DND-41 (cell line): ENCODE results near the gene NHLRC2.

Source experiments
- EZH2 ChIP-seq: IDR thresholded peaks from 3 replicates; pipeline ENCODE4 v1.6.1; 2012; ENCODE audit warnings: borderline replicate concordance, low read depth, mild to moderate bottlenecking, moderate library complexity, low read length, inconsistent platforms; ENCODE audit not compliant: severe bottlenecking
- TF ChIP-seq, protein P1 (sequence below): IDR thresholded peaks from 2 replicates; pipeline ENCODE4 v1.5.1; 2012; ENCODE audit warnings: borderline replicate concordance, low read length, moderate library complexity, mild to moderate bottlenecking; ENCODE audit not compliant: poor library complexity, severe bottlenecking; ENCODE audit errors: extremely low read depth

DNA sequence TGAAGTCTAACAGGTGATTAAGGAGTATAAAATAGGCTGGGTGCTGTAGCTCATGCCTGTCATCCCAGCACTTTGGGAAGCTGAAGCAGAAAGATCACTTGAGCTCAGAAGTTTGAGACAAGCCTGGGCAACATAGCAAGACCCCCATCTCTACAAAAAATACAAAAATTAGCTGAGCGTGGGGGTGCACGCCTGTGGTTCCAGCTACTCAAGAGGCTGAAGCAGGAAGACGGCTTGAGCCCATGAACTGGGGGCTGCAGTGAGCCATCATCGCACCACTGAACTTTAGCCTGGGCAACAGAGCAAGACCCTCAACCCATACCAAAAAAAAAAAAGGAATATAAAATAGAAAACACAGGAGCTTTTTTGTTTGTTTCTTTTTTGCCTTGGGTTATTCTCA, 48.0 kb upstream of the NHLRC2 start:
- TF ChIP-seq, protein P1, sequence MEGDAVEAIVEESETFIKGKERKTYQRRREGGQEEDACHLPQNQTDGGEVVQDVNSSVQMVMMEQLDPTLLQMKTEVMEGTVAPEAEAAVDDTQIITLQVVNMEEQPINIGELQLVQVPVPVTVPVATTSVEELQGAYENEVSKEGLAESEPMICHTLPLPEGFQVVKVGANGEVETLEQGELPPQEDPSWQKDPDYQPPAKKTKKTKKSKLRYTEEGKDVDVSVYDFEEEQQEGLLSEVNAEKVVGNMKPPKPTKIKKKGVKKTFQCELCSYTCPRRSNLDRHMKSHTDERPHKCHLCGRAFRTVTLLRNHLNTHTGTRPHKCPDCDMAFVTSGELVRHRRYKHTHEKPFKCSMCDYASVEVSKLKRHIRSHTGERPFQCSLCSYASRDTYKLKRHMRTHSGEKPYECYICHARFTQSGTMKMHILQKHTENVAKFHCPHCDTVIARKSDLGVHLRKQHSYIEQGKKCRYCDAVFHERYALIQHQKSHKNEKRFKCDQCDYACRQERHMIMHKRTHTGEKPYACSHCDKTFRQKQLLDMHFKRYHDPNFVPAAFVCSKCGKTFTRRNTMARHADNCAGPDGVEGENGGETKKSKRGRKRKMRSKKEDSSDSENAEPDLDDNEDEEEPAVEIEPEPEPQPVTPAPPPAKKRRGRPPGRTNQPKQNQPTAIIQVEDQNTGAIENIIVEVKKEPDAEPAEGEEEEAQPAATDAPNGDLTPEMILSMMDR: no peak
- TF ChIP-seq EZH2: no peak
